Gastrocnemius medialis (tissue), 4 donors: Measurements from ENCODE around the gene KCNH2. TPM values are rescaled to one million over a fixed set of nuclear protein-coding genes. Genes with fewer than 3 reads are reported as not detected.

Source experiments
- ATAC-seq, 2 donors: fragments of 150-250 bp; one replicate each; pipeline ENCODE4 v1.9.1; 2016
- DNase-seq, 2 donors: peaks; one replicate each; pipeline ENCODE4 v3.0.0-alpha.2; 2019
- H3K27ac ChIP-seq, 4 donors: fragments of 200-600 bp; sonication (generic); 1 replicate in 1 of 4; 2 replicates in 3 of 4; pipeline ENCODE4 v1.5.1; 2016 to 2018; ENCODE audit warnings: mild to moderate bottlenecking in 2 of 4, moderate library complexity in 1 of 4
- H3K27me3 ChIP-seq, 3 donors: fragments of 200-600 bp; sonication (generic) in 2 of 3; 1 replicate in 1 of 3; 2 replicates in 2 of 3; pipeline versions ENCODE4 v1.5.1 to v1.6.0; 2016 to 2019; ENCODE audit warnings: mild to moderate bottlenecking in 1 of 3, moderate library complexity in 1 of 3
- H3K36me3 ChIP-seq, 2 donors: fragments of 200-600 bp; sonication (generic) in 1 of 2; one replicate each; pipeline ENCODE4 v1.5.1; 2017 to 2018
- H3K4me1 ChIP-seq, 2 donors: fragments of 200-600 bp; sonication (generic) in 1 of 2; one replicate each; pipeline ENCODE4 v1.5.1; 2016 to 2017; ENCODE audit warnings: mild to moderate bottlenecking in 2 of 2
- H3K4me3 ChIP-seq, 4 donors: fragments of 200-600 bp; sonication (generic) in 3 of 4; 1 replicate in 1 of 4; 2 replicates in 3 of 4; pipeline ENCODE4 v1.5.1; 2016 to 2019; ENCODE audit warnings: mild to moderate bottlenecking in 2 of 4
- H3K9me3 ChIP-seq, 3 donors: fragments of 200-600 bp; sonication (generic) in 2 of 3; 1 replicate in 1 of 3; 2 replicates in 2 of 3; pipeline ENCODE4 v1.5.1; 2016 to 2019
- CTCF ChIP-seq, 5 experiments: fragments of 450-650 bp in 3 of 5; fragments of 200-600 bp in 2 of 5; sonication (generic) in 2 of 5; IDR thresholded peaks in 4 of 5; conservative IDR thresholded peaks in 1 of 5; 1 replicate in 4 of 5; 2 replicates in 1 of 5; pipeline ENCODE4 v1.5.1; 2016 to 2019; ENCODE audit warnings: antibody characterized with exemption in 5 of 5, mild to moderate bottlenecking in 3 of 5, moderate library complexity in 3 of 5
- POLR2A ChIP-seq, 2 donors: fragments of 450-650 bp; IDR thresholded peaks; one replicate each; pipeline ENCODE4 v1.6.1; 2017; ENCODE audit warnings: antibody characterized with exemption in 2 of 2, mild to moderate bottlenecking in 2 of 2, moderate library complexity in 2 of 2
- in situ Hi-C, 4 donors: fragments of 200-750 bp; cut with MboI; loops; one replicate each; pipeline versions ENCODE4 v1.15.0 to v1.8.0; 2017; ENCODE audit warnings: low sequenced_read_pairs in 4 of 4
- intact Hi-C: fragments of 100-400 bp; cut with DNase I; formaldehyde crosslinking; loops from one replicate; pipeline ENCODE4 v1.15.1; 2023; ENCODE audit warnings: low total_unique reads
- total RNA-seq, 4 donors: library from RNA; depleted of rRNA; stranded (reverse); fragments of >200 nt; gene quantifications; one replicate each; pipeline versions ENCODE4 v1.1.0 to v1.2.3, GENCODE V29; 2016

Gene KCNH2
- total RNA-seq, 4 donors from 2014 or later, result 0.19 to 1.00 (median 0.46) TPM; not detected in 1

GRCh38 chr7:151003572-151003971 is 25.5 kb upstream of the KCNH2 start:
- H3K27ac ChIP-seq, result no peak overlapping the region
- TF ChIP-seq POLR2A (IDR thresholded peaks at IDR 0.05) (no peak), CTCF (IDR thresholded peaks at IDR 0.05 in 4 of 5, conservative IDR thresholded peaks at IDR 0.05 in 1 of 5) (no peak)
- in situ Hi-C loops (no loop called here), intact Hi-C loops (no loop called here)
- peaks cover 0 to 4% (median 3%) of the 10 kb centered on the region in 3 donors for H3K27me3 ChIP-seq
- H3K4me3 ChIP-seq, result no peak overlapping the region
- no peaks in the 10 kb centered on the region for H3K36me3 ChIP-seq
- DNase-seq (no peak), ATAC-seq (no peak)
- H3K4me1 ChIP-seq, result no peaks in the 10 kb centered on the region
- H3K9me3 ChIP-seq, result no peaks in the 10 kb centered on the region

GRCh38 chr7:151001546-151001945 is 23.4 kb upstream of the KCNH2 start:
- DNase-seq (no peak), ATAC-seq (no peak)
- Histone ChIP-seq H3K4me1 (no peaks in the 10 kb centered on the region), H3K27ac (no peak overlapping the region), H3K9me3 (no peaks in the 10 kb centered on the region), H3K27me3 (peaks cover 0 to 4% (median 0%) of the 10 kb centered on the region in 3 donors), H3K4me3 (no peak overlapping the region), H3K36me3 (no peaks in the 10 kb centered on the region)
- in situ Hi-C loops (no loop called here), intact Hi-C loops (no loop called here)
- TF ChIP-seq CTCF (IDR thresholded peaks at IDR 0.05 in 4 of 5, conservative IDR thresholded peaks at IDR 0.05 in 1 of 5) (no peak), POLR2A (IDR thresholded peaks at IDR 0.05) (no peak)

GRCh38 chr7:151000897-151001495 is 22.9 kb upstream of the KCNH2 start:
- H3K4me3 ChIP-seq, result no peak overlapping the region
- ATAC-seq (no peak), DNase-seq (no peak)
- in situ Hi-C loops (no loop called here), intact Hi-C loops (no loop called here)
- H3K27me3 ChIP-seq, result peaks cover 0 to 6% (median 0%) of the 10 kb centered on the region in 3 donors
- H3K9me3 ChIP-seq, result no peaks in the 10 kb centered on the region
- no peak overlapping the region for H3K27ac ChIP-seq
- no peak for TF ChIP-seq CTCF (IDR thresholded peaks at IDR 0.05 in 4 of 5, conservative IDR thresholded peaks at IDR 0.05 in 1 of 5)
- TF ChIP-seq POLR2A (IDR thresholded peaks at IDR 0.05), result no peak
- no peaks in the 10 kb centered on the region for H3K36me3 ChIP-seq
- H3K4me1 ChIP-seq, result no peaks in the 10 kb centered on the region

- Histone ChIP-seq H3K27me3 (peaks cover 0 to 6% (median 0%) of the 10 kb centered on the region in 3 donors), H3K4me3 (no peak overlapping the region), H3K27ac (no peak overlapping the region), H3K9me3 (no peaks in the 10 kb centered on the region), H3K4me1 (no peaks in the 10 kb centered on the region), H3K36me3 (no peaks in the 10 kb centered on the region)
- in situ Hi-C loops (loop anchor here in 3 of 4 donors (25.0 kb wide), 1 partner anchor 212 kb away; no protein-coding TSS in a partner anchor), intact Hi-C loops (no loop called here)
- no peak for DNase-seq
- TF ChIP-seq POLR2A (IDR thresholded peaks at IDR 0.05), result no peak
- TF ChIP-seq CTCF (IDR thresholded peaks at IDR 0.05 in 4 of 5, conservative IDR thresholded peaks at IDR 0.05 in 1 of 5), result no peak
- ATAC-seq, result no peak
Measured at GRCh38 chr7:150999497-151000230, 21.5 kb upstream of the KCNH2 start.
